Mesothelial cell of epicardium (in vitro differentiated cells): ENCODE measurements around the gene MEN1. TPM values are rescaled to one million over a fixed set of nuclear protein-coding genes. Genes with fewer than 3 reads are reported as not detected.

ENCODE experiments used
- DNase-seq, 2 experiments: peaks; one replicate each; pipeline ENCODE4 v3.0.0; 2021; ENCODE audit warnings: low spot score in 2 of 2; ENCODE audit not compliant: unreplicated experiment in 2 of 2
- H3K27ac Mint-ChIP-seq: 2 replicates; pipeline ENCODE4 v1.8.0; 2021; ENCODE audit warnings: mixed read lengths
- H3K27me3 Mint-ChIP-seq: 2 replicates; pipeline ENCODE4 v1.8.0; 2021; ENCODE audit warnings: low read depth, mixed read lengths
- H3K36me3 Mint-ChIP-seq: 2 replicates; pipeline ENCODE4 v1.8.0; 2021; ENCODE audit warnings: mixed read lengths
- H3K4me1 Mint-ChIP-seq: 2 replicates; pipeline ENCODE4 v1.8.0; 2021; ENCODE audit warnings: mixed read lengths
- H3K4me3 Mint-ChIP-seq: 2 replicates; pipeline ENCODE4 v1.8.0; 2021; ENCODE audit warnings: mild to moderate bottlenecking, moderate library complexity, mixed read lengths
- H3K9me3 Mint-ChIP-seq: 2 replicates; pipeline ENCODE4 v1.8.0; 2021; ENCODE audit warnings: mixed read lengths
- total RNA-seq: library from RNA; stranded (reverse); gene quantifications from 3 replicates; pipeline ENCODE4 v1.2.1, GENCODE V29; 2021
- TF ChIP-seq, protein P1 (sequence below): fragments of 200-600 bp; sonication (generic); IDR thresholded peaks from one replicate; pipeline ENCODE4 v1.5.0; 2021; ENCODE audit warnings: antibody characterized with exemption; ENCODE audit not compliant: unreplicated experiment

The MEN1 gene
- total RNA-seq, 1 donor from 2014 or later, result 45.4 TPM

- Mint-ChIP-seq H3K4me3 (no peak overlapping the region), H3K36me3 (no peaks in the 10 kb centered on the region), H3K4me1 (peaks cover 9% of the 10 kb centered on the region), H3K27me3 (no peaks in the 10 kb centered on the region), H3K27ac (no peak overlapping the region), H3K9me3 (no peaks in the 10 kb centered on the region)
- DNase-seq, result no peak
- TF ChIP-seq, protein P1, sequence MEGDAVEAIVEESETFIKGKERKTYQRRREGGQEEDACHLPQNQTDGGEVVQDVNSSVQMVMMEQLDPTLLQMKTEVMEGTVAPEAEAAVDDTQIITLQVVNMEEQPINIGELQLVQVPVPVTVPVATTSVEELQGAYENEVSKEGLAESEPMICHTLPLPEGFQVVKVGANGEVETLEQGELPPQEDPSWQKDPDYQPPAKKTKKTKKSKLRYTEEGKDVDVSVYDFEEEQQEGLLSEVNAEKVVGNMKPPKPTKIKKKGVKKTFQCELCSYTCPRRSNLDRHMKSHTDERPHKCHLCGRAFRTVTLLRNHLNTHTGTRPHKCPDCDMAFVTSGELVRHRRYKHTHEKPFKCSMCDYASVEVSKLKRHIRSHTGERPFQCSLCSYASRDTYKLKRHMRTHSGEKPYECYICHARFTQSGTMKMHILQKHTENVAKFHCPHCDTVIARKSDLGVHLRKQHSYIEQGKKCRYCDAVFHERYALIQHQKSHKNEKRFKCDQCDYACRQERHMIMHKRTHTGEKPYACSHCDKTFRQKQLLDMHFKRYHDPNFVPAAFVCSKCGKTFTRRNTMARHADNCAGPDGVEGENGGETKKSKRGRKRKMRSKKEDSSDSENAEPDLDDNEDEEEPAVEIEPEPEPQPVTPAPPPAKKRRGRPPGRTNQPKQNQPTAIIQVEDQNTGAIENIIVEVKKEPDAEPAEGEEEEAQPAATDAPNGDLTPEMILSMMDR, result no peak
These were observed 55.3 kb downstream of the MEN1 start for GRCh38 chr11:64754919-64755662.

GRCh38 chr11:64754124-64754918 lies 56.0 kb downstream of the MEN1 start:
- Mint-ChIP-seq H3K27ac (no peak overlapping the region), H3K4me3 (no peak overlapping the region), H3K36me3 (no peaks in the 10 kb centered on the region), H3K4me1 (peaks cover 2% of the 10 kb centered on the region), H3K27me3 (no peaks in the 10 kb centered on the region), H3K9me3 (no peaks in the 10 kb centered on the region)
- DNase-seq, result no peak
- TF ChIP-seq, protein P1, result no peak

Other genes starting within 250 kb of the MEN1 start
- not detected in 3 replicates for gene SLC22A12, start 219.3 kb downstream of the MEN1 start, total RNA-seq
- 9.8 to 14.0 TPM (median 12.0 TPM) in 3 replicates for gene NRXN2, start 87.4 kb downstream of the MEN1 start, total RNA-seq
- gene RASGRP2, start 66.4 kb downstream of the MEN1 start, total RNA-seq, result 1.4 to 2.0 TPM (median 1.8 TPM) in 3 replicates
- gene PYGM, start 50.6 kb downstream of the MEN1 start, total RNA-seq, result 6.4 to 7.6 TPM (median 7.1 TPM) in 3 replicates
- 529 to 536 TPM (median 533 TPM) in 3 replicates for gene SF1, start 32.0 kb downstream of the MEN1 start, total RNA-seq
- 23.7 to 25.8 TPM (median 25.0 TPM) in 3 replicates for gene MAP4K2, start 7.3 kb downstream of the MEN1 start, total RNA-seq
- 24.6 to 30.1 TPM (median 25.0 TPM) in 3 replicates for gene CDC42BPG, start 34.1 kb upstream of the MEN1 start, total RNA-seq
- gene EHD1, start 68.1 kb upstream of the MEN1 start, total RNA-seq, result 84.9 to 94.5 TPM (median 86.8 TPM) in 3 replicates
- 29.8 to 32.9 TPM (median 31.7 TPM) in 3 replicates for gene ATG2A, start 106.7 kb upstream of the MEN1 start, total RNA-seq
- 12.3 to 14.4 TPM (median 13.5 TPM) in 3 replicates for gene PPP2R5B, start 114.1 kb upstream of the MEN1 start, total RNA-seq
- gene GPHA2, start 125.3 kb upstream of the MEN1 start, total RNA-seq, result not detected in 3 replicates
- not detected in 3 replicates for gene MAJIN, start 161.6 kb upstream of the MEN1 start, total RNA-seq
- gene BATF2, start 186.4 kb upstream of the MEN1 start, total RNA-seq, result 1.5 to 1.9 TPM (median 1.7 TPM) in 3 replicates
- gene ARL2, start 203.6 kb upstream of the MEN1 start, total RNA-seq, result 79.9 to 87.3 TPM (median 84.4 TPM) in 3 replicates
- gene SNX15, start 216.9 kb upstream of the MEN1 start, total RNA-seq, result 19.2 to 21.0 TPM (median 20.8 TPM) in 3 replicates
- gene SAC3D1, start 230.7 kb upstream of the MEN1 start, total RNA-seq, result 15.3 to 16.3 TPM (median 16.1 TPM) in 3 replicates
- 1.2 to 1.8 TPM (median 1.5 TPM) in 3 replicates for gene NAALADL1, start 248.0 kb upstream of the MEN1 start, total RNA-seq